HepG2 (cell line): ENCODE data around the gene C16orf86. TPM values are rescaled to one million over a fixed set of nuclear protein-coding genes. Genes with fewer than 3 reads are reported as not detected.
A peak's percentile ranks its signal among the peaks of the same experiment; 100 is the strongest.

Source experiments
- ARID4A ChIP-seq: sonication (generic); formaldehyde crosslinking; IDR thresholded peaks from 2 replicates; pipeline ENCODE4 v1.5.0; 2020; ENCODE audit warnings: mild to moderate bottlenecking, missing genetic modification reagents, borderline replicate concordance
- ARID5B ChIP-seq: IDR thresholded peaks from 2 replicates; pipeline ENCODE4 v1.4.0; 2020; ENCODE audit warnings: mild to moderate bottlenecking, missing genetic modification reagents
- CEBPB ChIP-seq: IDR thresholded peaks from 2 replicates; pipeline ENCODE4 v1.6.1; 2011; ENCODE audit warnings: low read depth, low read length, improper control_type of control experiment, borderline replicate concordance
- HNF4A ChIP-seq: sonication (generic); formaldehyde crosslinking; IDR thresholded peaks from 2 replicates; pipeline ENCODE4 v1.4.0; 2020; ENCODE audit warnings: missing genetic modification reagents
- KDM6A ChIP-seq: IDR thresholded peaks from 2 replicates; pipeline ENCODE4 v1.6.1; 2016; ENCODE audit warnings: low read depth
- MLLT10 ChIP-seq: sonication (generic); formaldehyde crosslinking; IDR thresholded peaks from 2 replicates; pipeline ENCODE4 v1.4.0; 2020; ENCODE audit warnings: missing genetic modification reagents
- NONO ChIP-seq, 2 experiments: fragments of 450-650 bp in 1 of 2; sonication (generic) in 1 of 2; formaldehyde crosslinking in 1 of 2; IDR thresholded peaks in 1 of 2; conservative IDR thresholded peaks in 1 of 2; 2 replicates each; pipeline versions ENCODE4 v1.6.1 to v1.8.0; 2017 to 2022; ENCODE audit warnings: mild to moderate bottlenecking in 1 of 2, missing genetic modification reagents in 1 of 2, moderate library complexity in 1 of 2
- PHF8 ChIP-seq: sonication (generic); formaldehyde crosslinking; IDR thresholded peaks from 2 replicates; pipeline ENCODE4 v1.5.0; 2020; ENCODE audit warnings: missing genetic modification reagents
- PTBP1 ChIP-seq: fragments of 200-400 bp; formaldehyde crosslinking; IDR thresholded peaks from 2 replicates; pipeline ENCODE4 v1.6.1; 2018; ENCODE audit warnings: low read length, low read depth; ENCODE audit not compliant: poor library complexity, severe bottlenecking
- RCOR2 ChIP-seq: IDR thresholded peaks from 2 replicates; pipeline ENCODE4 v1.6.1; 2016; ENCODE audit warnings: missing biosample characterization, missing genetic modification reagents
- SAP130 ChIP-seq: IDR thresholded peaks from 2 replicates; pipeline ENCODE4 v1.6.1; 2016; ENCODE audit warnings: low read depth
- SMC3 ChIP-seq: IDR thresholded peaks from 2 replicates; pipeline ENCODE4 v1.6.1; 2011; ENCODE audit warnings: low read length, improper control_type of control experiment
- SOX5 ChIP-seq: IDR thresholded peaks from 2 replicates; pipeline ENCODE4 v1.6.1; 2016; ENCODE audit warnings: borderline replicate concordance
- SOX6 ChIP-seq, 2 experiments: fragments of 450-650 bp in 1 of 2; sonication (generic) in 1 of 2; formaldehyde crosslinking in 1 of 2; IDR thresholded peaks; 2 replicates each; pipeline versions ENCODE4 v1.4.0 to v1.6.1; 2017 to 2020; ENCODE audit warnings: antibody characterized with exemption in 1 of 2, mild to moderate bottlenecking in 1 of 2, missing genetic modification reagents in 1 of 2
- ZNF253 ChIP-seq: sonication (generic); formaldehyde crosslinking; IDR thresholded peaks from 2 replicates; pipeline ENCODE4 v1.8.0; 2022; ENCODE audit warnings: mild to moderate bottlenecking, missing genetic modification reagents, borderline replicate concordance
- ZNF350 ChIP-seq: sonication (generic); formaldehyde crosslinking; IDR thresholded peaks from 2 replicates; pipeline ENCODE4 v1.4.0; 2020; ENCODE audit warnings: mild to moderate bottlenecking, low read depth, missing genetic modification reagents, borderline replicate concordance
- polyA plus RNA-seq, 8 experiments: library from polyadenylated mRNA; depleted of rRNA in 3 of 8; stranded (reverse) in 7 of 8; unstranded in 1 of 8; fragments of >200 nt; fragmentation: Illumina TruSeq in 4 of 8; extraction: Trizol in 4 of 8; gene quantifications; 2 replicates each; pipeline versions ENCODE4 v1.2.1 to v1.2.3, GENCODE V29; 2011 to 2016; ENCODE audit warnings: low read depth in 4 of 8, missing spikeins in 1 of 8, mixed read lengths in 1 of 8; ENCODE audit not compliant: insufficient read depth in 1 of 8
- total RNA-seq, 5 experiments: library from RNA; depleted of rRNA; stranded (reverse); fragments of >200 nt; fragmentation: Illumina TruSeq; extraction: Trizol; gene quantifications; 2 replicates each; pipeline ENCODE4 v1.2.3, GENCODE V29; 2016; ENCODE audit warnings: low read depth in 1 of 5
- TF ChIP-seq, protein P1 (sequence below): sonication (generic); formaldehyde crosslinking; IDR thresholded peaks from 2 replicates; pipeline ENCODE4 v1.5.0; 2020; ENCODE audit warnings: mild to moderate bottlenecking, missing genetic modification reagents
- TF ChIP-seq, protein P2 (sequence below): sonication (generic); formaldehyde crosslinking; conservative IDR thresholded peaks from 2 replicates; pipeline ENCODE4 v1.4.0; 2020; ENCODE audit warnings: missing genetic modification reagents

Gene C16orf86
- total and polyA plus RNA-seq, 2 of the 13 experiments (the other 11 are each of a cell fraction or from before 2014, with no cell fraction given): 1.5 to 3.1 TPM

- TF ChIP-seq SOX6 (IDR thresholded peaks at IDR 0.05) (no peak), SOX6 (CRISPR knock-in tag; IDR thresholded peaks at IDR 0.05) (peak; percentile 52; the same call in 1 of the 2 replicates), ZNF253 (CRISPR knock-in tag) (no peak), PHF8 (0 out of 2 replicates have a peak, but pooled peaks have one; percentile 30), PTBP1 (no peak), RCOR2 (CRISPR knock-in tag) (no peak), SOX5 (CRISPR knock-in tag) (peak; percentile 31; the same call in 1 of the 2 replicates), KDM6A (no peak), SAP130 (CRISPR knock-in tag) (0 out of 2 replicates have a peak, but pooled peaks have one; percentile 25), ARID4A (CRISPR knock-in tag) (peak; percentile 57; the same call in 1 of the 2 replicates), MLLT10 (no peak), NONO (IDR thresholded peaks at IDR 0.05) (no peak), NONO (CRISPR knock-in tag; conservative IDR thresholded peaks at IDR 0.05) (0 out of 2 replicates have a peak, but pooled peaks have one; percentile 42), HNF4A (CRISPR knock-in tag) (peak; percentile 34), ZNF350 (CRISPR knock-in tag) (no peak), ARID5B (CRISPR knock-in tag) (0 out of 2 replicates have a peak, but pooled peaks have one; percentile 35), CEBPB (peak; percentile 63), SMC3 (0 out of 2 replicates have a peak, but pooled peaks have one; percentile 10)
- TF ChIP-seq, protein P1, sequence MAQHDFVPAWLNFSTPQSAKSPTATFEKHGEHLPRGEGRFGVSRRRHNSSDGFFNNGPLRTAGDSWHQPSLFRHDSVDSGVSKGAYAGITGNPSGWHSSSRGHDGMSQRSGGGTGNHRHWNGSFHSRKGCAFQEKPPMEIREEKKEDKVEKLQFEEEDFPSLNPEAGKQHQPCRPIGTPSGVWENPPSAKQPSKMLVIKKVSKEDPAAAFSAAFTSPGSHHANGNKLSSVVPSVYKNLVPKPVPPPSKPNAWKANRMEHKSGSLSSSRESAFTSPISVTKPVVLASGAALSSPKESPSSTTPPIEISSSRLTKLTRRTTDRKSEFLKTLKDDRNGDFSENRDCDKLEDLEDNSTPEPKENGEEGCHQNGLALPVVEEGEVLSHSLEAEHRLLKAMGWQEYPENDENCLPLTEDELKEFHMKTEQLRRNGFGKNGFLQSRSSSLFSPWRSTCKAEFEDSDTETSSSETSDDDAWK (CRISPR knock-in tag): no peak
- TF ChIP-seq, protein P2, sequence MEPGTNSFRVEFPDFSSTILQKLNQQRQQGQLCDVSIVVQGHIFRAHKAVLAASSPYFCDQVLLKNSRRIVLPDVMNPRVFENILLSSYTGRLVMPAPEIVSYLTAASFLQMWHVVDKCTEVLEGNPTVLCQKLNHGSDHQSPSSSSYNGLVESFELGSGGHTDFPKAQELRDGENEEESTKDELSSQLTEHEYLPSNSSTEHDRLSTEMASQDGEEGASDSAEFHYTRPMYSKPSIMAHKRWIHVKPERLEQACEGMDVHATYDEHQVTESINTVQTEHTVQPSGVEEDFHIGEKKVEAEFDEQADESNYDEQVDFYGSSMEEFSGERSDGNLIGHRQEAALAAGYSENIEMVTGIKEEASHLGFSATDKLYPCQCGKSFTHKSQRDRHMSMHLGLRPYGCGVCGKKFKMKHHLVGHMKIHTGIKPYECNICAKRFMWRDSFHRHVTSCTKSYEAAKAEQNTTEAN (CRISPR knock-in tag): no peak
Observed at GRCh38 chr16:67632415-67633172, 34.0 kb upstream of the C16orf86 start (continued).
